ENCODE measurements around the gene TTC1.
A peak's percentile ranks its signal among the peaks of the same experiment; 100 is the strongest.
"Not testable (repeated sequence)": the region's sequence is repeated elsewhere in the genome, so short reads cannot be mapped to it uniquely, and the experiment has no call there.

Gene TTC1

GRCh38 chr5:160044391-160044804 is 35.5 kb downstream of the TTC1 start:
- no peak for DNase-seq

GRCh38 chr5:160044967-160045366 is 36.0 kb downstream of the TTC1 start:
- DNase-seq, result peak; percentile 9

- DNase-seq, result no peak
Observed at GRCh38 chr5:160047423-160047822, 38.5 kb downstream of the TTC1 start.

GRCh38 chr5:160048131-160048530 is 39.2 kb downstream of the TTC1 start:
- no peak for DNase-seq

- no peak for DNase-seq
Observed at GRCh38 chr5:160049099-160049498, 40.2 kb downstream of the TTC1 start.

GRCh38 chr5:160054047-160054446 is 45.1 kb downstream of the TTC1 start:
- DNase-seq, result peak; percentile 57

- peak; percentile 18 for DNase-seq
Observed at GRCh38 chr5:160054831-160055230, 45.9 kb downstream of the TTC1 start.

- DNase-seq, result no peak
Observed at GRCh38 chr5:160057256-160057655, 48.3 kb downstream of the TTC1 start.

GRCh38 chr5:160060001-160060400 is 51.1 kb downstream of the TTC1 start:
- no peak for DNase-seq

- no peak for DNase-seq
Observed at GRCh38 chr5:160061770-160062169, 52.8 kb downstream of the TTC1 start.

GRCh38 chr5:160064417-160064810 is 55.5 kb downstream of the TTC1 start:
- no peak for DNase-seq

GRCh38 chr5:160064995-160065614 is 56.2 kb downstream of the TTC1 start:
- no peak for DNase-seq

GRCh38 chr5:160069120-160069519 is 60.2 kb downstream of the TTC1 start:
- not testable (repeated sequence) for DNase-seq

- DNase-seq, result no peak
Observed at GRCh38 chr5:160071516-160071915, 62.6 kb downstream of the TTC1 start.

GRCh38 chr5:160071916-160072315 is 63.0 kb downstream of the TTC1 start:
- no peak for DNase-seq

- no peak for DNase-seq
Observed at GRCh38 chr5:160075073-160075472, 66.1 kb downstream of the TTC1 start.

GRCh38 chr5:160076997-160077396 is 68.1 kb downstream of the TTC1 start:
- no peak for DNase-seq

GRCh38 chr5:160079753-160080152 is 70.8 kb downstream of the TTC1 start:
- DNase-seq, result no peak

GRCh38 chr5:160081495-160081894 is 72.6 kb downstream of the TTC1 start:
- no peak for DNase-seq

- DNase-seq, result peak; percentile 94
Observed at GRCh38 chr5:160082614-160083500, 73.9 kb downstream of the TTC1 start.

GRCh38 chr5:160083501-160083900 is 74.6 kb downstream of the TTC1 start:
- peak; percentile 31 for DNase-seq

- DNase-seq, result no peak
Observed at GRCh38 chr5:160084144-160084543, 75.2 kb downstream of the TTC1 start.

- DNase-seq, result no peak
Observed at GRCh38 chr5:160087199-160087598, 78.3 kb downstream of the TTC1 start.

- no peak for DNase-seq
Observed at GRCh38 chr5:160088805-160089204, 79.9 kb downstream of the TTC1 start.
